Measurements from ENCODE around the gene FARP2.

DNA sequence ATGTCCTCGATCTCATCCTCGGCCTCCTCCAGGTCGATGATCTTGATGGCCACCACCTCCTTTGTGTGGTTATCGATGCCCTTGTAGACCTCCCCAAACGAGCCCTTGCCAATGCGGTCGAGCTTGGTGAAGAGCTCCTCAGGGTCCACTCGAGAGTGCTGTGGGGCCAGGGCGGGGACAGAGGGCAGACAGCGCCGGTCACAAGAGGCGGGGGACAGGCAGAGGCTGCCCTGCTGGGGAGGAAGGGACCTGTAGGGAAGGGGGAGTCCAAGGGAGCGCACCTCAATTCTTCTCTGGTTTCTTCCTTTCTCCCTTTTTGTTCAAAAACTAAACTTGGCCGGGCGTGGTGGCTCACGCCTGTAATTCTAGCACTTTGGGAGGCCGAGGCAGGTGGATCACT is 145.5 kb downstream of the FARP2 start:
- TF ChIP-seq, protein P1, sequence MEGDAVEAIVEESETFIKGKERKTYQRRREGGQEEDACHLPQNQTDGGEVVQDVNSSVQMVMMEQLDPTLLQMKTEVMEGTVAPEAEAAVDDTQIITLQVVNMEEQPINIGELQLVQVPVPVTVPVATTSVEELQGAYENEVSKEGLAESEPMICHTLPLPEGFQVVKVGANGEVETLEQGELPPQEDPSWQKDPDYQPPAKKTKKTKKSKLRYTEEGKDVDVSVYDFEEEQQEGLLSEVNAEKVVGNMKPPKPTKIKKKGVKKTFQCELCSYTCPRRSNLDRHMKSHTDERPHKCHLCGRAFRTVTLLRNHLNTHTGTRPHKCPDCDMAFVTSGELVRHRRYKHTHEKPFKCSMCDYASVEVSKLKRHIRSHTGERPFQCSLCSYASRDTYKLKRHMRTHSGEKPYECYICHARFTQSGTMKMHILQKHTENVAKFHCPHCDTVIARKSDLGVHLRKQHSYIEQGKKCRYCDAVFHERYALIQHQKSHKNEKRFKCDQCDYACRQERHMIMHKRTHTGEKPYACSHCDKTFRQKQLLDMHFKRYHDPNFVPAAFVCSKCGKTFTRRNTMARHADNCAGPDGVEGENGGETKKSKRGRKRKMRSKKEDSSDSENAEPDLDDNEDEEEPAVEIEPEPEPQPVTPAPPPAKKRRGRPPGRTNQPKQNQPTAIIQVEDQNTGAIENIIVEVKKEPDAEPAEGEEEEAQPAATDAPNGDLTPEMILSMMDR (IDR thresholded peaks at IDR 0.05): no peak
- TF ChIP-seq POLR2A (IDR thresholded peaks at IDR 0.05): no peak
